GM18951 (cell line): ENCODE measurements around the gene FLNA.
"Not testable (repeated sequence)": the region's sequence is repeated elsewhere in the genome, so short reads cannot be mapped to it uniquely, and the experiment has no call there.

ENCODE experiments used
- POLR2A ChIP-seq: IDR thresholded peaks from 4 replicates; pipeline ENCODE4 v1.6.1; 2011; ENCODE audit warnings: mild to moderate bottlenecking; ENCODE audit not compliant: insufficient read length, insufficient read depth; ENCODE audit errors: extremely low read depth
- in situ Hi-C: fragments of 300-500 bp; cut with MboI; formaldehyde crosslinking; loops from one replicate; pipeline ENCODE4 v1.12.0; 2022; ENCODE audit warnings: low sequenced_read_pairs, mixed read lengths, inconsistent platforms; ENCODE audit not compliant: unreplicated experiment

The FLNA gene

GRCh38 chrX:154313147-154313546, 61.3 kb downstream of the FLNA start:
- no peak for TF ChIP-seq POLR2A
- in situ Hi-C loops: no loop called here

- in situ Hi-C loops: no loop called here
- no peak for TF ChIP-seq POLR2A
Measured at GRCh38 chrX:154312116-154312515, 62.3 kb downstream of the FLNA start.

GRCh38 chrX:154310616-154311536, 63.6 kb downstream of the FLNA start:
- in situ Hi-C loops: no loop called here
- no peak for TF ChIP-seq POLR2A

GRCh38 chrX:154309041-154309775, 65.2 kb downstream of the FLNA start:
- TF ChIP-seq POLR2A: no peak
- in situ Hi-C loops: no loop called here

GRCh38 chrX:154308108-154308946, 66.1 kb downstream of the FLNA start:
- in situ Hi-C loops: no loop called here
- TF ChIP-seq POLR2A: no peak

- in situ Hi-C loops: no loop called here
- no peak for TF ChIP-seq POLR2A
Measured at GRCh38 chrX:154307202-154307601, 67.2 kb downstream of the FLNA start.

- in situ Hi-C loops: no loop called here
- TF ChIP-seq POLR2A: no peak
Measured at GRCh38 chrX:154305541-154306205, 68.8 kb downstream of the FLNA start.

GRCh38 chrX:154304846-154305245, 69.6 kb downstream of the FLNA start:
- in situ Hi-C loops: no loop called here
- TF ChIP-seq POLR2A: no peak

GRCh38 chrX:154303476-154303875, 71.0 kb downstream of the FLNA start:
- no peak for TF ChIP-seq POLR2A
- in situ Hi-C loops: no loop called here

- in situ Hi-C loops: not testable (repeated sequence)
Measured at GRCh38 chrX:154302998-154303397, 71.4 kb downstream of the FLNA start.

GRCh38 chrX:154300816-154301215, 73.6 kb downstream of the FLNA start:
- TF ChIP-seq POLR2A: no peak
- in situ Hi-C loops: no loop called here
